CD4-positive, alpha-beta T cell treated with Interleukin-4 for 1 hour (primary cell): Measurements from ENCODE around the gene ROR1.
"Not testable (repeated sequence)": the region's sequence is repeated elsewhere in the genome, so short reads cannot be mapped to it uniquely, and the experiment has no call there.

Source experiments
- DNase-seq, 2 donors: peaks; one replicate each; pipeline ENCODE4 v3.0.0-alpha.2; 2020 to 2022

Gene ROR1

DNA sequence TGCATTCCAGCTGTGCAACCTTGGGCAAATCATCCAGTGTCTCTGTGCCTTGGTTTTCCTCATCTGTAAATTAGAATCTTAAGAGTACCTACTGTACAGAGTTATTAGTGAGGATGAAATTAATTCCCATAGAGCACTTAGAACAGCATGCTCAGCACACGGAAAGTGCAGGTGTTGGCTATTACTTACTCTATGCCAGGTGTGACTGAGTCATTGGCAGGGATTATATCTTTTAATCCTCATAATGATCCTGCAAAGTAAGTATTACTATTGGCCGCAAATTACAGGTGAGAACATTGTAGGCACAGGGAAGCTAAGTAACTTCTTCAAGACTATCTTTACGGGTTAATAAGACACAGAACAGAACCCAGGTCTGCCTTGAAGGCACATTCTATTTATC lies 423.3 kb downstream of the ROR1 start:
- DNase-seq, result no peak

DNA sequence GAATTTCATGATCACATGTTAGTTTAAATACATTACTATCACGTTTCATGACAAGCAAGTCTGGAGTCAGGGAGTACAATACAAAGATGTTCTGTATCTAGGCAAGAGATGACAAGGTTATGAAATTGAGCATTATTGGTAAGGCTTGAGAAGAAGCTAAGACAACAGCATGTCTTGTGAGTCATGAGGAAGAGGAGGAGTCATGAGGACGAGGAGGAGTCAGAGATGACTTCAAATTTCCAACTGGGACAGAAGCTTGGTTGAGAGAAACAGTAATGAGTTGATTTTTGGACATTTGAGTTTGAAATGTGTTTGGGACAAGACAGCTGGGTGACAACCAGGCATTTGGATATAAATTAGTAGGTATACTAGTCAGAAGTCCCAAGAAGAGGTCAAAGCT lies 425.3 kb downstream of the ROR1 start:
- DNase-seq, result no peak

DNA sequence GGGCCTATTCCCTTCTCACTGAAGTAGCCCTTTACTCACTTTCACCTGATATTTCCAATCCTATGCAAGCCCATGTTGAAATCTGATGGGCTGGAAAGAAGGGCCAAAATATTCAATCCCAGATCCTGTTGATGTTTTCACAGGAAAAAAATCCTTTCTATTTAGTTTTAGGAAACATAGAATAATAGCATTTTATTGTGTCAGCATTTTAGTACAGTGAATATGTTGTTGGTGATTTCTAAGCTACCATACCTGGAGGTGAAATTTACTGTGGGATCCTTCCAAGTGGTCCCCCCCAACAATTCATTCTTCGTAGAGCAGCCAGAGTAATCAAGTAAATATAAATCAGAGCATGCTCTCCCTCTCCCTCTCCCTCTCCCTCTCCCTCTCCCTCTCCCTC lies 426.2 kb downstream of the ROR1 start:
- DNase-seq, result no peak

DNA sequence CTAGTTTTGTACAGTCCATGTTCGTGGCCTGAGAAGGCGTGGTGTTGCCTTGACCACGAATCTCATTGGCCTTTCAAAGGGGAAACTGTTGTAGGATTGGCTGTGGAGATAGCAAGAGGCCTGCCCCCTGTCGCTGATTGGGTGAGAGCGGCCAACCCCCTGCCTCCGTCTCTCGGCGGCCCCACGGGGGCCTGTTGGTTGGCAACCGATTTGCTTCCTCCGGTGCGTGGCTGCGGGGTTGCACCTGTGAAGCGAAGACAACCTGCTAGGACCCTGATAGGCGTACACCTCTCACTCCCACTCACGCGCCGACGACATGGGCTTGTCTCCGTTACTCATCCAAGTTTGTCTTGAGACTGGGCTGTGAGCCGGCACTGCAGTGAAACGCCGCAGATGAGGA lies 429.6 kb downstream of the ROR1 start, which contains the start of gene UBE2U:
TSS of gene UBE2U (plus strand) at position 204 of the 400 bp plus-strand sequence. CDS start 428 bp downstream, outside the sequence.
- no peak for DNase-seq

DNA sequence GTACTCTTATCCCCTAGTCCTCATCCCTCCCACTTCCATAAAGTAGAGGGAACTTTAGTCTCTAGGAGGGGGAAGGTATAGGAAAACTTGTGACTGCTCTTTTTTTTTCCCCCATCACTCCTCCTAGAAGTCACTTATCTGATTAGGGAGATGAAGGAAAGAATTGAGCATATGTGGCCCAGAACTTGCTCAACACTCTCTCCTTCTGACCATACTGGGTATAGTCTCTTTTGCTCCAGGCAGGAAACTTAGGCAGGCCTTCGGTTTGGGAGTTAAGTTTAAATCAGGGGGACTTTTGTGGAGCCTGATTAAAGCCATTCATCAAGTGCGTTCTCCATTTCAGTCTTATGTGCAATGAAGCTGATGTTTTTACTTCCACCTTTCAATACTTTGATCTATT lies 435.4 kb downstream of the ROR1 start:
- no peak for DNase-seq

- no peak for DNase-seq
Measured at GRCh38 chr1:64212031-64212430, 438.2 kb downstream of the ROR1 start.

- no peak for DNase-seq
Measured at GRCh38 chr1:64215576-64215975, 441.8 kb downstream of the ROR1 start.

GRCh38 chr1:64220241-64220640 lies 446.4 kb downstream of the ROR1 start:
- no peak for DNase-seq

- DNase-seq, result no peak
Measured at GRCh38 chr1:64223329-64224151, 449.7 kb downstream of the ROR1 start.

DNA sequence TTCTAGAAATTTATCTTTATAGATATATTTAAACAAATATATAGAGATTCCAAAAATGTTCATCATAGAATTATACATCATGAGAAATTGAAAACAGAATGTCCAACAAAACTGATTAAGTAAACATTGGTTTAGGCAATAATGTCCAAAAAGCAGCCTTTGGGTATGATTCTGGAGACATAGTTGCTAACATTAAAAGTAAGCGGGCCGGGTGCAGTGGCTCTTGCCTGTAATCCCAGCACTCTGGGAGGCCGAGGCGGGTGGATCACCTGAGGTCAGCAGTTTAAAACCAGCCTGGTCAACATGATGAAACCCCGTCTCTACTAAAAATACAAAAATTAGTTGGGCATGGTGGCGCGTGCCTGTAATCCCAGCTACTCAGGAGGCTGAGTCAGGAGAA lies 450.4 kb downstream of the ROR1 start:
- not testable (repeated sequence) for DNase-seq

- DNase-seq, result no peak
Measured at GRCh38 chr1:64228167-64228957, 454.5 kb downstream of the ROR1 start.

GRCh38 chr1:64229307-64229706 lies 455.5 kb downstream of the ROR1 start:
- DNase-seq, result no peak
